GM19328 (cell line): ENCODE data around the gene OPN4.

Experiments
- ATAC-seq: cut with Tn5 transposase; IDR thresholded peaks from one replicate; pipeline ENCODE4 v1.9.1; 2021; ENCODE audit warnings: mild to moderate bottlenecking, moderate library complexity; ENCODE audit not compliant: unreplicated experiment

The OPN4 gene

DNA sequence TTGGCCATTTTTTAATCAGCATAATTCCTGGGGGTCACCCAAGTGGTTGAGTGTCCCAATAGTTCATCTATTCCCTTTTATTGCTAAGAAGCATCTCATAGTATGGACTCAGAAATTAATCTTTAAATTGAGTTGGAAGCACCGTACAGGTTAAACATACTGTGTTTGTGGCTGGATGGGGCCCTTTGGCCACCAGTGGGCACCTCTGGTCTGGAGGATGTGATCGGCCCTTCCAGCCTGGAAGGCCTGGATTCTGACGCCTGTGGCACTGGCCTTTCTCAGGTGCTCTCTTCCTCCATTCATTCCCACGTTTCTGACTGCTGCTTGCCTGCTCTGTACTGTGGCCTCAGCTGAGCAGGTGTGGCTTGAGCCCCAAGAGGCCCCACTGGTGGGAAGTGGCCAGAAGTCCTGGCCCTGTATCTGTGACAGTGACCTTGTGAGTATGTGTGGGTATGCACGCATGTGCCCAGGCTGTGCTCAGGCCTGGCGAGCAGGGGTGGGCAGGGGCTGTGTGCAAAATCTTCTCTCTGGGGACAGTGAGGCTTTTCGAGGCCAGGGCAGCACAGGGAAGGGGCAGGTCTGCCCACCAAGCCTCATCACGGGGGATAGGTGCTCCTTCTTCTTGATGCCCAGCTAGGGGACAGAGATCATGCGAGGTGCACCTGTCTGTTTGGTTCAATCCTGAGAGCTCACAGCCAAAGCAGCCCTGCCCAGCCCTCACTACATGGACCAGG, 44.0 kb downstream of the OPN4 start:
- no peak for ATAC-seq

- ATAC-seq = no peak
Observed at GRCh38 chr10:86699125-86699524, 44.8 kb downstream of the OPN4 start.

DNA sequence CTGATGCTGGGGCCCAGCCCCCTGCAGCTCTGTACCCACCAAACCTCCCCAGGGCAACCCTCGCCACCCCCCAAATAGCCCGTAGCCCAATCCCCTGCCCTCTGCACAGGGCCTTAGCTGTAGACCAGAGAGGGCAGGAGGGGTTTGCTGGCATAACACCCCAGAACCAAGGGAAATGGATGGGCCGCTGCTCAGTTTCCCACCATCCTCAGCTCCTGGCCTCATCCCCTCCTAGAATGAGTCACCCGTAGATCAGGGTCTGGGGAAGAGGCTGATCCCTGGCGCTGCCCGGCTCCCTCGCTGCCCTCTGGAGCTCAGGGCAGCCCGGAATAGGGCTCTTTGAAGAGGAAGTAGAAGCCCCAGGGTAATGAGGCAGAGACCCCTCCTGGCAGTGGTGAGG, 45.2 kb downstream of the OPN4 start:
- ATAC-seq = no peak

GRCh38 chr10:86699991-86700840, 45.9 kb downstream of the OPN4 start:
- no peak for ATAC-seq

- no peak for ATAC-seq
Observed at GRCh38 chr10:86700851-86701617, 46.7 kb downstream of the OPN4 start.

- no peak for ATAC-seq
Observed at GRCh38 chr10:86703176-86703575, 48.8 kb downstream of the OPN4 start.

DNA sequence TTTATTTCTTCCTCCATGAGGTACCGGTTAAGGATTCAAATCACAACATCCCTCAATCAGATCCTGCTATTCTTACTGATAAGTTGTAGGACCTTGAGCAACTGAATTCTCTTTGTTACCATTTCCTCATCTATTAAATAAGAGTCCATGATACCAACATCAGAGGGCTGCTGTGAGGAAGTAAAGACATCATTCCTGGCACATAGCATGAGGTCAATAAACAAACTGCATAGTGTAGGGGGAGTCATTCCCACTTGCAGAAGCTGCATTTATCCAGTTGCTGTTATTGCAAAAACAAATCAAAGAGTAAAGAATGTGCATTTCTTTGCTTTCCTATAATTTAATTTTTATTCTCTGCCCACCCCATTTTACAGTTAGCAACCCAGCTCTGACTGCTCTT, 50.8 kb downstream of the OPN4 start:
- no peak for ATAC-seq

GRCh38 chr10:86705905-86706304, 51.6 kb downstream of the OPN4 start:
- no peak for ATAC-seq

- no peak for ATAC-seq
Observed at GRCh38 chr10:86706401-86706841, 52.1 kb downstream of the OPN4 start.

DNA sequence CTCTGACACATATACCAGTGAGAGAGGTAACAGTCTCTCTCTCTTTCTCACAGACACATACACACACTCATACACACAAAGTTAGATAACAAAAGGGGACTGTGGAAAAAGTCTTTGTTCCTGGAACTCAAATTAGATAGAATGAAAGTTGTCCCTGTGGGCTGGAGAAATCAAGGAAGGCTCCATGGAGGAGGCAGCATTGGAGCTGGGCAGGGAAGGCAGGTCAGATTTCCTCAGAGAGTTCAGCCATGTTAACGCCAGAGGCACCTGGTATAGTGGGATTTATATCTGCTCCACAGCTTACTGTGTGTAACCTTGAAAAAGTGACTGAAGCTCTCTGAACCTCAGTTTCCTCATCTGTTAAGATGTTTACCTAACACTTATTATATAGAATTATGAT, 52.6 kb downstream of the OPN4 start:
- ATAC-seq = no peak

- no peak for ATAC-seq
Observed at GRCh38 chr10:86707505-86707904, 53.2 kb downstream of the OPN4 start.

GRCh38 chr10:86708068-86708782, 53.9 kb downstream of the OPN4 start:
- ATAC-seq = no peak

DNA sequence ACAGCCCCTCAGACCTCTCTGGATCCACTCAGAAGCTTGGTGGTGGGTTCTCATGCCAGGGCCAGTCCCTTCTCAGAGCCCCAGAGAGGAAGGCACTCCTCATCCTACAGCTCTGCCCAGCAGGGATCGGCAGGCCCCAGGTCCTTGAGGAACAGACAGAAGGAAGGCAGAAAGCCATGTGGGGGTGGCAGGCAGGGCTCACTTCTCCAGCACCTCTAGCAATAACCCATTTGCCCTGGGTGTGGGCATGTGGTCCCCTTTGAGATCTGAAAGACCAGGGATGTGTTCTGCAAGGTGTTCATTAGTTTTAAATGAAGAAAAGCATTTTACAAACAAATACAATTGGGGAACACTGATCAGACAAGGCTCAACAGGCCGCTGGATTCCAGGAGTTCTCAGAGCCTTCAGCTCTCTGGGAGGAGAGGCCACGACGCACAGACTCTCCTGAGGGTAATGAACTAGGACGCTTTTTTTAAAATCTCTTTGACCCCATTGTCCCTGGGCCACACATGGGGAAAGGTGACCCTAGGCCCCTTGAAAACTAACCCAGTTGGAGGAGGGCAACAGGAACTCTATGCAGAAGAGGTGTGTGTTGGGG, 54.5 kb downstream of the OPN4 start:
- ATAC-seq = no peak

- no peak for ATAC-seq
Observed at GRCh38 chr10:86709396-86710185, 55.2 kb downstream of the OPN4 start.

- ATAC-seq = peak; percentile 84
Observed at GRCh38 chr10:86710987-86711512, 56.7 kb downstream of the OPN4 start.

DNA sequence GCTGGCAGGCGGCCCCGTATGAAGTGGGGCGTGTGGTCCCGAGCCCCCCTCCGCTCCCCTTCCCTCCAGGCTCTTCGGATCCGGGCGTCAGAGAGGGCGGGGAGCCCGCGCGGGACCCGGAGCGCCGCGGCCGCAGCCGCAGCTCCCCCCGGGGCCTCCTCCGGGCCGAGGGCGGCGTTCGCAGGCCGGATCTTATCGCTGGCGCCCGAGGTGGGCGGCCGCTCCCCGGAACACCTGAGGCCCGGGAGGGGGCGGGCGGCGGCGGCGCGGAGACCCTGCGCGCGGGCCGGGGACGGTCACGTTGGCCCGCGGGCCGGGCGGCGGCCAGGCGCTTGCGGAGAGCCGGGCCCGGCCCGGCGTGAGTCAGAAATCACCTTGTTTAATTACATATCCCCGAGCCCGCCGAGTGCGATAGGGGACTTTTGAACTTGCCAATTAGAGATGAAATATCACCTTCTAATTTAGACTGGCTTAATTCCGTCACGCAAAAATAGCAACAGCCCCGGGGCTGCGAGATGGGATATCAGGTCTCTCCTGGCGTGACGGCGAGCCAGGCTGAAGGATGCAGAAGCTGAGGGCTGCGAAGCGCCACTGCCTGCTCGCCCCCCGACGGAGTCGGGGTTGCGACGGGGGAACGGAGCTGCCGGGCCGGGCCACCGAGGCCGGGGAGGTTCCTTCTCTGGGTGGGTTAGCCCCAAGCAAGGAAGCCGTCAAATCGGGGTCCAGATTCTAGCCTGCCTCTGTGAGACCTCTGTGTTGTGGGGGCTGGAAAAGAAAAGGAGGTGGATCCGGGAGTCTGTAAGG, 57.4 kb downstream of the OPN4 start:
- ATAC-seq = peak; percentile 42

GRCh38 chr10:86712317-86712707, 58.0 kb downstream of the OPN4 start:
- peak; percentile 14 for ATAC-seq

DNA sequence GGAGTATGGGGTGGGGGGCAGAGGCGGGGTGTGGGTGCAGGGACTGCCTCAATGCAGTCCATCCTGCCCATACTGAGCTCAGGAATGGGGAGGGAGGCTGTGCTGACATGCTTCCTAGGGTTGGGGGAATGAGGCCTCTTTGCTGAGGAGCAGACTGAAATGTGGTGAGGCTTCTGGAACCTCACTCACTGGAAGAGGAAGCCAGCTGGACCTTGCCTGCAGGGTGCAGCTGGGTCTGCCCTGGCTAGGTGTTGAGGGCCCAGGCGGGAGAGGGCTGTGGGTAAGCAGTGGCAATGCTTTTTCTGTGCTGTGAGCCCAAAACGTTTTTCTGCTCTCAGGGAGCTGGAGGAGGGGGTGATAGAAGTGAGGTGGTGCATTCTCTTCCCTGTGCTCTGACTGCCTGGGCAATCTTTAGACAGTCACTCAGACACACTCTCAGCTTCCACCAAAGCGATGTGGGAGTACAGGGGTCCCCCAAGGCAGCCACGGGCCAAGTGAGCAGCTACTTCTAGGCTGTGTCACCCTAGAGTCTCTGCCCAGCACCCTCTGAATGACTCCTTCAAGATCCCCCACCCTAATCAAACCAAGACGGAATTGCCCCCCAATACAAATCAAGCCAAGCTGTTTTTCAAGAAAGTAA, 60.9 kb downstream of the OPN4 start:
- no peak for ATAC-seq
